Mucosa of rectum (tissue), 2 donors: Measurements from ENCODE around the gene ZCCHC14.
A peak's percentile ranks its signal among the peaks of the same experiment; 100 is the strongest.

Experiments used
- H3K27ac ChIP-seq, 2 donors: one replicate each; pipeline ENCODE4 v1.7.0; 2013; ENCODE audit warnings: inconsistent platforms in 2 of 2, low read depth in 2 of 2, low read length in 2 of 2
- H3K27me3 ChIP-seq, 2 donors: one replicate each; pipeline ENCODE4 v1.7.0; 2013; ENCODE audit warnings: low read length in 2 of 2; ENCODE audit not compliant: control insufficient read depth in 2 of 2, insufficient read depth in 2 of 2
- H3K36me3 ChIP-seq, 2 donors: one replicate each; pipeline ENCODE4 v1.7.0; 2013; ENCODE audit warnings: low read length in 2 of 2; ENCODE audit not compliant: control insufficient read depth in 2 of 2, insufficient read depth in 2 of 2
- H3K4me1 ChIP-seq, 2 donors: one replicate each; pipeline ENCODE4 v1.7.0; 2013; ENCODE audit warnings: low read length in 2 of 2, mild to moderate bottlenecking in 1 of 2; ENCODE audit not compliant: control insufficient read depth in 2 of 2, insufficient read depth in 2 of 2
- H3K4me3 ChIP-seq, 2 donors: one replicate each; pipeline ENCODE4 v1.7.0; 2013; ENCODE audit warnings: low read length in 2 of 2
- H3K9ac ChIP-seq, 2 donors: one replicate each; pipeline ENCODE4 v1.7.0; 2013; ENCODE audit warnings: low read length in 2 of 2, low read depth in 1 of 2, mild to moderate bottlenecking in 1 of 2
- H3K9me3 ChIP-seq, 2 donors: one replicate each; pipeline ENCODE4 v1.7.0; 2013; ENCODE audit warnings: low read length in 2 of 2; ENCODE audit not compliant: control insufficient read depth in 2 of 2
- donor health status: healthy.
- donor health status: Normal muscosa, but diverticular disease.

Gene ZCCHC14

GRCh38 chr16:87492721-87493607 is at the start of gene ZCCHC14:
Gene ZCCHC14 (minus strand): TSS chr16:87493024. CDS start chr16:87492238, 786 bp downstream.
- Histone ChIP-seq H3K4me1 (peaks cover 34 to 55% of the 10 kb centered on the region in 2 donors), H3K9ac (peak within 1 kb of the TSS; percentile 41 to 70), H3K4me3 (peak within 1 kb of the TSS; percentile 66 to 75), H3K36me3 (no peaks in the 10 kb centered on the region), H3K9me3 (no peaks in the 10 kb centered on the region), H3K27ac (peak within 1 kb of the TSS; percentile 16 to 47), H3K27me3 (no peaks in the 10 kb centered on the region)

GRCh38 chr16:87541872-87542234 is 49.0 kb upstream of the ZCCHC14 start:
- peak overlapping the region in 1 of 2 donors; percentile 13 for H3K4me3 ChIP-seq
- no peak overlapping the region for H3K27ac ChIP-seq
- peaks cover 8 to 11% of the 10 kb centered on the region in 2 donors for H3K27me3 ChIP-seq
- no peak overlapping the region for H3K9ac ChIP-seq
- peaks cover 0 to 15% of the 10 kb centered on the region in 2 donors for H3K4me1 ChIP-seq
- peaks cover 0 to 2% of the 10 kb centered on the region in 2 donors for H3K9me3 ChIP-seq
- no peaks in the 10 kb centered on the region for H3K36me3 ChIP-seq

- Histone ChIP-seq H3K9ac (peak overlapping the region in 1 of 2 donors; percentile 19), H3K27ac (peak overlapping the region; percentile 52 to 63), H3K4me3 (peak overlapping the region in 1 of 2 donors; percentile 13), H3K4me1 (peaks cover 0 to 15% of the 10 kb centered on the region in 2 donors), H3K27me3 (peaks cover 8 to 11% of the 10 kb centered on the region in 2 donors), H3K36me3 (no peaks in the 10 kb centered on the region), H3K9me3 (peaks cover 0 to 2% of the 10 kb centered on the region in 2 donors)
Observed at GRCh38 chr16:87541147-87541871, 48.5 kb upstream of the ZCCHC14 start.

DNA sequence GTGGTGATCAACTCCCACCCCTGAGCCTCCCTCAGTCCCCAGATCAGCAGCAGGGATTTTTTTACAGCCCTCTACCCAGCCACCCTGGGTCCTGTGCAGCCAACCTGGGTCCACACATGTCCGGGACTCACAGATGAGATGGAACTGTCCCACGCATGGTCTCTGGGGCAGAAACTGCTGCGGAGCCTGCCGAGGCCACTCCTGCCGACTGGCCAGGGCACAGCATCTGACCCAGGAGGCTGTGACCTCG is 48.0 kb upstream of the ZCCHC14 start:
- Histone ChIP-seq H3K27ac (peak overlapping the region; percentile 52 to 63), H3K9me3 (no peaks in the 10 kb centered on the region), H3K4me1 (peaks cover 0 to 15% of the 10 kb centered on the region in 2 donors), H3K9ac (peak overlapping the region in 1 of 2 donors; percentile 19), H3K27me3 (peaks cover 8 to 11% of the 10 kb centered on the region in 2 donors), H3K36me3 (no peaks in the 10 kb centered on the region), H3K4me3 (no peak overlapping the region)

DNA sequence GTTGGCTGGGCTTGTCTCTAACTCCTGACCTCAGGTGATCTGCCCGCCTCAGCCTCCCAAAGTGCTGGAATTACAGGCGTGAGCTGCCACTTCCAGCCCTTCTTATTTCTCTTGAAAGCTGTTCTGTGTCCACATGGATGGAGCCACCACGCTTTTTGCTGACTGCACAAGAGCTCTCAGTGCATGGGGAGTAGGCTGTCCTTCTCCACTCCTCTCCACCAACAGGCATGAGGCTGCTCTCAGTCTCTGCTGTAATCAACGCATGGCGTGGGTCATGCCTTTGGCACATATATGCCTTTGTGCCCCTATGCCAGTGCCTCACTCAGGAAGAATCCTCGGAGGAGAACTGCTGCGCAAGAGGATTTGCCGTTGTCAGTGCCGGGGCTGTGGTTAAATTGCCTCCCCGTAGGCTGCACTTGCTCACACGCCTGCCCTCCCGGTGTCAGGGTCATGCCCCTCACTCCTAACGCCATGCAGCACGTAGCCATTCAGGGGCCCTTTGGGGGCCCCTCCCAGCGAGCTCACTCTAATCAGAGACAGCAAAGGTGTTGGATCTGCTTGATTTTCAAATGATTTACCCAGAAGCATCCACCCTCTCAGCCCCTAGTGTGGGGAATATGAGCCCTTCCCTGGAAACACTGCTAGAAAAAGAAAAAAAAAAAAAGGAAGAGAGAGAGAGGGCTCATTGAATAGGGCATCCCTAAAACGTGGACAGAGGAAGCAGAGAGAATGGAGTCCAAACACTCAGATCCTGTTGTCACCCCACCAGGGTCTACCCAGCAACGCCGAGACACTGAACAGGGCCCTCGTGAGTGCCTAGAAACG is 47.5 kb upstream of the ZCCHC14 start:
- Histone ChIP-seq H3K36me3 (no peaks in the 10 kb centered on the region), H3K27ac (peak overlapping the region; percentile 52 to 63), H3K27me3 (peaks cover 8 to 11% of the 10 kb centered on the region in 2 donors), H3K9ac (peak overlapping the region in 1 of 2 donors; percentile 19), H3K9me3 (no peaks in the 10 kb centered on the region), H3K4me3 (no peak overlapping the region), H3K4me1 (peaks cover 0 to 15% of the 10 kb centered on the region in 2 donors)

DNA sequence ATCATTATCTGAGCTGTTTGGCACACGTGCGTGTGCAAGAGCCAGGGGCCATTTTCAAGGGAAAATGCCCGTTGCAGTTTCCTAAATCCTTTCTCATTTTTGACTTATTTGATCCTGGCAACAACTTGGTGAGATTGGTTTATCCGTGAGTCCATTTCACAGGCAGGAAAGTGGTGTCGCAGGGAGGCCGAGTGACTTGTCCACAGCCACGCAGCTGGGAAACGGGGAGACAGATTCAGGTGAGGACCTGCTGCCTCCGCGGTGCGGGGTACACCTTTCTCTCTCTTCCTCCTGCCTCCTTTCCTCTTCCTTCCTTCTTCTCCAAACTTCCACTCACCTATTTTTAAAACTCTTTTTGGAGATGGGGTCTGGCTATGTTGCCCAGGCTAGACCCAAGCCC is 46.3 kb upstream of the ZCCHC14 start:
- peaks cover 0 to 15% of the 10 kb centered on the region in 2 donors for H3K4me1 ChIP-seq
- peaks cover 8 to 11% of the 10 kb centered on the region in 2 donors for H3K27me3 ChIP-seq
- H3K27ac ChIP-seq = no peak overlapping the region
- H3K9me3 ChIP-seq = no peaks in the 10 kb centered on the region
- H3K4me3 ChIP-seq = no peak overlapping the region
- no peaks in the 10 kb centered on the region for H3K36me3 ChIP-seq
- no peak overlapping the region for H3K9ac ChIP-seq

- Histone ChIP-seq H3K27me3 (peaks cover 8 to 11% of the 10 kb centered on the region in 2 donors), H3K4me1 (peaks cover 0 to 11% of the 10 kb centered on the region in 2 donors), H3K27ac (peak overlapping the region in 1 of 2 donors; percentile 43), H3K36me3 (no peaks in the 10 kb centered on the region), H3K4me3 (no peak overlapping the region), H3K9me3 (no peaks in the 10 kb centered on the region), H3K9ac (no peak overlapping the region)
Observed at GRCh38 chr16:87538594-87538993, 45.8 kb upstream of the ZCCHC14 start.

DNA sequence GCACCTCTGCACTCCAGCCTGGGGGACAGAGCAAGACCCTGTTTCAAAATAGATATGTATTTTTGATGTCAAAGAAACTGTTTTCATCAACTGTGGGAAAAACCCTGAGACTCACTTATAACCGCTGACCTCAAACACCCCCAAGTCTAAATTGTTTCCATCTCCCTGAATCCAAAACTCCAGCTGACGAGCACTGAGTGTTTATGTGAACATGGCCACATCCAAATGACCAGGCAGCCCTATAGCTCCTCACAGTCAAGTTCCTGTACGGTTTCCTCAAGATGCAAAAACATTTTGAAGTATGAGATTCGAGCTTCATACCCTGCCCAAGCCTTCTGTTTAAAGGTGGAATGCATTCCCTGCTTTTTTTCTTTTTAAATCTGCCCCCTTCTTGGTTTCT is 45.3 kb upstream of the ZCCHC14 start:
- no peaks in the 10 kb centered on the region for H3K36me3 ChIP-seq
- H3K4me3 ChIP-seq = no peak overlapping the region
- H3K9ac ChIP-seq = no peak overlapping the region
- peaks cover 3% of the 10 kb centered on the region in 2 donors for H3K9me3 ChIP-seq
- H3K4me1 ChIP-seq = peaks cover 0 to 8% of the 10 kb centered on the region in 2 donors
- H3K27ac ChIP-seq = peak overlapping the region in 1 of 2 donors; percentile 43
- H3K27me3 ChIP-seq = peaks cover 8 to 11% of the 10 kb centered on the region in 2 donors

DNA sequence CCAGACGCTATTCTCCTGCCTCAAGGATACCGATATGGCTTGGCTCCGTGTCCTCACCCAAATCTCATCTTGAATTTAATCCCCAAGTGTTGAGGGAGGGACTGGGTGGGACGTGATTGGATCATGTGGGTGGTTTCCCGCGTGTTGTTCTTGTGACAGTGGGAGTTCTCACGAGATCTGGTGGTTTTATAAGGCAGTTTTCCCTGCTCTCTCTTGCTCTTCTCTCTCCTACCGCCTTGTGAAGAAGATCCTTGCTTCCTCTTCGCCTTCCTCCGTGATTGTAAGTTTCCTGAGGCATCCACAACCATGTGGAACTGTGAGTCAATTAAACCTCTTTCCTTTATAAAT is 43.9 kb upstream of the ZCCHC14 start:
- Histone ChIP-seq H3K4me1 (peaks cover 0 to 8% of the 10 kb centered on the region in 2 donors), H3K9ac (no peak overlapping the region), H3K27me3 (peaks cover 5 to 8% of the 10 kb centered on the region in 2 donors)

More for the DNA sequence above, 43.9 kb upstream of the ZCCHC14 start:
- Histone ChIP-seq H3K4me3 (no peak overlapping the region), H3K9me3 (peaks cover 3 to 8% of the 10 kb centered on the region in 2 donors), H3K36me3 (no peaks in the 10 kb centered on the region), H3K27ac (no peak overlapping the region)
